GM18951 (cell line): ENCODE results near the gene MT2A.

ENCODE experiments used
- POLR2A ChIP-seq: IDR thresholded peaks from 4 replicates; pipeline ENCODE4 v1.6.1; 2011; ENCODE audit warnings: mild to moderate bottlenecking; ENCODE audit not compliant: insufficient read length, insufficient read depth; ENCODE audit errors: extremely low read depth
- in situ Hi-C: fragments of 300-500 bp; cut with MboI; formaldehyde crosslinking; loops from one replicate; pipeline ENCODE4 v1.12.0; 2022; ENCODE audit warnings: low sequenced_read_pairs, mixed read lengths, inconsistent platforms; ENCODE audit not compliant: unreplicated experiment

The MT2A gene

GRCh38 chr16:56606071-56606475 is 2.3 kb upstream of the MT2A start:
- no peak for TF ChIP-seq POLR2A
- in situ Hi-C loops = no loop called here

DNA sequence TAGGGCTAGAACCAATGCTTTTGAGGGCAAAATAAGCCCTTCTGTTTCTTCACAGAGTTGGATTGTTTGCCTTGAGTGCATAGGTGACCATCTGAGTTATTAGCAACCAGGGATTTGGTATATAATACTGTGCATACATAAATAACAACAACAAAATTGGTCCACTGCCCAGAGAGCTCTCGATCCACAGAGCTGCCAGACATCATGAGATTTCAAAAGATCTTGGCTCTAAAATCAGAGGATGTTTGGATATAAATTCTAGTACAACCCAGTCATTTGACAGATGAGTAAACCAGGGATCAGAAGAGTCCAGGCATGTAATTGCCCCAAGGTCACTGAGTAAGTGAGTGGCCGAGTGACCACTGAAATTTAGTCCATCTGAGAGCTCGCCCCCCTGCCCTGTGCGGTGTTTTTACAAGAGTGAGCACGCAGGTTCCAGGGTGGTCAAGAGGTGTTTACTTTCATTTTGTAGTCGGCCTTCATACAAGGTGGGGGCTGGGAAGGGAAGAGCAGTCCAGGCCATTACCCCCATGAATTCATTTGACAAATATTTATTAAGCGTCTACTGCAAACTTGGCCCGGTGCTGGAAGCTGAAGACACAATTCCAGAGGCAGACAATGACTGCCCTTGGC is 1.8 kb upstream of the MT2A start:
- TF ChIP-seq POLR2A = no peak
- in situ Hi-C loops = no loop called here

DNA sequence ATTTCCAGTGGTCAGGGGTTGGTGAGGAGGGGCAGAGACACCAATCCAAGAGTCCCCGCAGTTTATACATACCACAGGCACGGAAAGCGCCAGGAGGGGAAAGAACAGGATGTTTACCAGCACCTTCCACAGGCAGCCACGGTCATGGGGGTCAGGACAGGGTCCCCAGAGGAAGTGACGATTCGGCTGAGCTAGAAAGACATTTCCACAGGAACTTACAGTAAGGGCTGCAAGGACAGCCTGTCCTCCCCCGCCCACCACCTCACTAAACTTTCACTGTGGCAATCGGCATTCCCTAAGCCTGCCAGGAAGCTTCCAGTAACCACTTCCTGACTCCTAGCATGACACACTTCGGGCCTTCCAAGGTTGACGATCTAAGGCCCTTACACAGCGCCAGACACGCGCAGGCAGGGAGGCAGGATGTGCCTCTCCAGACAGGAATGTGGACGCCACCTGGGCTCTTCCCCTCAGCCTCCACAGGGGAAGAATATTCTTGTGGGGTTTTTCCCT is 1.2 kb upstream of the MT2A start:
- in situ Hi-C loops = no loop called here
- no peak for TF ChIP-seq POLR2A

- in situ Hi-C loops = no loop called here
- TF ChIP-seq POLR2A = no peak
These were observed 725 bp upstream of the MT2A start for GRCh38 chr16:56607675-56608042.

DNA sequence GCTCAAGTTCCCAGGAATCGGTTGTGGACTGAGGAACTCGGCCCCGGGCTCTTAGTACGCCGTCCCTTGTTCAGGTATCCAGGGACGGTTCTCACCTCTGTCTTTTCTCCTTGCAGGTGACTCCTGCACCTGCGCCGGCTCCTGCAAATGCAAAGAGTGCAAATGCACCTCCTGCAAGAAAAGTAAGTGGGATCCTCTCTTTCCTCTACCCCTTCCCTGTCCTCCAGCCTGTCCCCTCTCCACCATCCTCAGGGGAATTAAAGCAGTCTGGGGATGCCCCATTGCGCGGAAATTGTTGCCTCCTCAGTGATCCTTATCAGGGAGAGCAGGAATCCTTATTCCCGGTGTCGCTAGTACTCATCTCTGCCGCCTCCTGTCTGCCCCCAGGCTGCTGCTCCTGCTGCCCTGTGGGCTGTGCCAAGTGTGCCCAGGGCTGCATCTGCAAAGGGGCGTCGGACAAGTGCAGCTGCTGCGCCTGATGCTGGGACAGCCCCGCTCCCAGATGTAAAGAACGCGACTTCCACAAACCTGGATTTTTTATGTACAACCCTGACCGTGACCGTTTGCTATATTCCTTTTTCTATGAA is 585 bp downstream of the MT2A start:
- TF ChIP-seq POLR2A = no peak
- in situ Hi-C loops = no loop called here

GRCh38 chr16:56609463-56609921 is 1.1 kb downstream of the MT2A start:
- in situ Hi-C loops = no loop called here
- no peak for TF ChIP-seq POLR2A

DNA sequence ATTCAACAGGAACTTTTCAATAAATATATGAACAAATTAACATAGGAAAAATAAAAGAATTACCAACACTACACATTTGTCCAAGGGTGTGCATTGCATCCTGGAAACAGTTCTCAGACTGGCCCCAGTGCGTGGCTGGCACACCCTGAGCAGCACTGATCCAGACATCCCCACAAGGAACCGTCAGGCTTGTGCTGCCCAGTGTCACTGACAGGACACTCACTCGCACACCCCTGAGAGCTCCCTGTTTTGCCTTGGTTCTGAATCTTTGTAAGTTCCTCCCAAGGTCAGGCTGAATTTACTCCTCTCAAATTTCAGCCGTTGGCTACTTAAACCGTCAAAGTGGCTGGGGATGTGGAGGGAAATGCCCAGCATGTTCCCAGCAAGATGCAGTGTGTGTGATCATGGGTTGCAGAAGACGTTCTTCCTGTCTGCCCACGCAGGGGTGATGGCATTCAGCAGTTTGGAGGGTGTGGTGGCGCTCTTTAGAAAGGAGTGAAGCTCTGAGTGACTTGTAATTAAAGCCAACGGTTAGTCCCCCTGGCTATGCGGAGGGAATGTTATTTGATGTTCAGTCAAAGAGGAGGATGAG is 1.7 kb downstream of the MT2A start:
- TF ChIP-seq POLR2A = no peak
- in situ Hi-C loops = no loop called here

- in situ Hi-C loops = no loop called here
- no peak for TF ChIP-seq POLR2A
These were observed 2.3 kb downstream of the MT2A start for GRCh38 chr16:56610609-56611111.

DNA sequence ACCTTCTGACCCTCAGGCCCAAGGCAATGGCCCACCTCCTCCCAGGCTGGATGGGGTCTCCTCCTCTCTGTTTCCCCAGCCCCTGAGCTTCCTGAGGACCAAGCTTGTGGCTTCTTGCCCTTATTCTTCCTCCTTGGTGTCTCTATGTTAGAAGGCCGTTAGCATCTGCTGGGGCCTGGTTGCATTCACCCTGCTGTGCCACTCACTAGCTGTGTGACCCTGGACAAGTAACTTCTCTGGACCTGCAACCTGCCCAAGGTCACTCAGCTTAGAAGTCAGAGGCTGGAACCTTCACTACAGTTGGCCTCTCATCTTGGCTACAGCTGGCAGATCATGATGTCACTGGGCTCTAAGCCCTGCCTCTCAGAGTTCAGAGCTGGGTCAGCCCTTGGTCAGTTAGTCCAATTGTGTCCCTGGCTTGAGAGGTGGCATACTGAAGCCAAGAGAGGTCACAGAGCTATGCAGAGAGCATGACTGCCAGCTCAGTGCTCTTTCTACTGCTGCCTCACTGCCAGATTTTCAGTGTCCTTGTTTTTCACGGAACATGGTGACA is 3.0 kb downstream of the MT2A start:
- in situ Hi-C loops = no loop called here
- no peak for TF ChIP-seq POLR2A

- in situ Hi-C loops = no loop called here
- TF ChIP-seq POLR2A = no peak
These were observed 5.3 kb downstream of the MT2A start for GRCh38 chr16:56613706-56614105.

- no peak for TF ChIP-seq POLR2A
- in situ Hi-C loops = no loop called here
These were observed 6.2 kb downstream of the MT2A start for GRCh38 chr16:56614549-56614991.

GRCh38 chr16:56615353-56615752 is 7.0 kb downstream of the MT2A start:
- no peak for TF ChIP-seq POLR2A
- in situ Hi-C loops = no loop called here

- TF ChIP-seq POLR2A = no peak
- in situ Hi-C loops = no loop called here
These were observed 8.3 kb downstream of the MT2A start for GRCh38 chr16:56616608-56617211.
